Sigmoid colon (tissue), 7 donors: ENCODE results near the gene ARHGAP6. TPM values are rescaled to one million over a fixed set of nuclear protein-coding genes. Genes with fewer than 3 reads are reported as not detected.

Experiments
- DNase-seq: peaks from one replicate; pipeline ENCODE4 v3.0.0-alpha.2; 2019
- H3K27ac ChIP-seq, 4 donors: fragments of 200-600 bp; sonication (generic); one replicate each; pipeline ENCODE4 v1.5.1; 2016 to 2019; ENCODE audit warnings: mild to moderate bottlenecking in 1 of 4
- H3K27me3 ChIP-seq, 3 donors: fragments of 200-600 bp; sonication (generic); one replicate each; pipeline ENCODE4 v1.5.1; 2019; ENCODE audit warnings: mild to moderate bottlenecking in 1 of 3
- H3K36me3 ChIP-seq, 4 donors: fragments of 200-600 bp; sonication (generic); one replicate each; pipeline ENCODE4 v1.5.1; 2016 to 2019
- H3K4me1 ChIP-seq, 4 donors: fragments of 200-600 bp; sonication (generic); one replicate each; pipeline ENCODE4 v1.5.1; 2017 to 2019
- H3K4me3 ChIP-seq, 4 donors: fragments of 200-600 bp; sonication (generic); one replicate each; pipeline ENCODE4 v1.5.1; 2017 to 2019; ENCODE audit warnings: mild to moderate bottlenecking in 2 of 4, moderate library complexity in 1 of 4
- H3K9me3 ChIP-seq, 4 donors: fragments of 200-600 bp in 3 of 4; sonication (generic) in 3 of 4; one replicate each; pipeline versions ENCODE4 v1.5.1 to v1.6.1; 2013 to 2019
- EP300 ChIP-seq, 4 donors: sonication (generic); formaldehyde crosslinking; IDR thresholded peaks; one replicate each; pipeline ENCODE4 v1.6.1; 2017; ENCODE audit warnings: antibody characterized with exemption in 4 of 4
- POLR2A ChIP-seq, 2 donors: fragments of 450-650 bp; IDR thresholded peaks; one replicate each; pipeline ENCODE4 v1.6.1; 2016; ENCODE audit warnings: antibody characterized with exemption in 2 of 2, mild to moderate bottlenecking in 2 of 2, moderate library complexity in 2 of 2
- POLR2AphosphoS5 ChIP-seq, 4 donors: sonication (generic); formaldehyde crosslinking; IDR thresholded peaks; one replicate each; pipeline ENCODE4 v1.6.1; 2017; ENCODE audit warnings: antibody characterized with exemption in 4 of 4
- WGBS, 2 donors: extraction: QIAGEN DNeasy Blood & Tissue Kit; methylation state at CpG; one replicate each; pipeline ENCODE4 v1.1.7; 2013; 5-methylcytosine and 5-hydroxymethylcytosine counted together
- intact Hi-C: fragments of 100-400 bp; cut with DNase I; formaldehyde crosslinking; loops from one replicate; pipeline ENCODE4 v1.15.1; 2023
- polyA plus RNA-seq, 3 donors: library from polyadenylated mRNA; stranded (reverse); fragments of 200-250 nt; gene quantifications; one replicate each; pipeline ENCODE4 v1.2.3, GENCODE V29; 2013
- total RNA-seq, 4 donors: library from RNA; depleted of rRNA; stranded (reverse); fragments of >200 nt; gene quantifications; one replicate each; pipeline ENCODE4 v1.1.0, GENCODE V29; 2016
- TF ChIP-seq, protein P1 (sequence below), 4 experiments: fragments of 450-650 bp in 3 of 4; fragments of 200-600 bp in 1 of 4; IDR thresholded peaks; one replicate each; pipeline ENCODE4 v1.5.1; 2016 to 2019; ENCODE audit warnings: antibody characterized with exemption in 4 of 4, mild to moderate bottlenecking in 3 of 4, moderate library complexity in 2 of 4
- donor health status: healthy with polysubstance abuse.
- donor health status: Bipolar disorder and iron deficiency.
- donor health status: healthy.

The ARHGAP6 gene
- total and polyA plus RNA-seq, 7 donors, result 1.4 to 47.6 (median 36.2) TPM

DNA sequence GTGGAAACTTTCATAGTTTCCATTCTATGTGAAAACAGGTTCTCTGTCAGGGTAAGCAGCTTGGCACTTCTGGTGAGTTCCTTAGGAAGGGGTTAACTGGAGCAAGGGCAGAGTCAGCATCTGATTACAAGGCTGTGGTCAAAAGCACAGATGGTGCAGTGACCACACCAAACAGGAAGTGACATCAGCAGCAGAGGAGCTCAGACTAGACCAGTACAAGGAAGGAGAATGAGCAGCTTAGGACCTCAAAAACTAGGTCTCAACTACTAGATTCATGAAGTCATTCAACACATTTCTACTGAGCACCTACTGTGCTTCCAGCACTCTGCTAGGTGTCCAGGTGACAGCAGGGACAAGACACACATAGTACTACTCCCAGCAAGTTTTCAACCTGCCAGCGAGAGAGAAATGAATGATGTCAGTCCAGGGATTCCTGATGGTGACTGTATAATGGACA is 242.3 kb downstream of the ARHGAP6 start:
- 95% methylated on average over 1 of the region's 1 CpG for WGBS, 2 donors
- Histone ChIP-seq H3K9me3 (no peaks in the 10 kb centered on the region), H3K27me3 (no peaks in the 10 kb centered on the region), H3K4me1 (peaks cover 0 to 33% (median 2%) of the 10 kb centered on the region in 4 donors), H3K27ac (peak overlapping the region; percentile 50 to 86 (median 72)), H3K4me3 (no peak overlapping the region), H3K36me3 (no peaks in the 10 kb centered on the region)
- intact Hi-C loops, result no loop called here
- TF ChIP-seq POLR2AphosphoS5 (IDR thresholded peaks at IDR 0.05) (peak in 1 of 4 donors; percentile 24), POLR2A (IDR thresholded peaks at IDR 0.05) (no peak)
- no peak for DNase-seq

DNA sequence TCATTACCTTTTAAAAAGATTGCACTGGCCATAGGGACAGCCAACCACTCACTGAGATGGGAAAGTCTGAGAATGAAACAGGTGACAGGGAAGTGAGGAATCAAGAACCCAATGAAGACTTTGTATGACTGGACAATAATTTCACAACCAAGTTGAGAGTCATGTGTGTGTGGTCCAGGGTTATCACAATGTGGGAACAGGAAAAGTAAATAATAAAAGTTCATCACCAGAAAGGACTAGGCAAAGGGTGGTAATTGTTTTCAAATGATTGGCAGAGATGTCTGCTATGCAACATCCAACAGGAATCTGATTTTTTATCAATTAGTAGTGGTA is 243.2 kb downstream of the ARHGAP6 start:
- Histone ChIP-seq H3K36me3 (no peaks in the 10 kb centered on the region), H3K27me3 (no peaks in the 10 kb centered on the region), H3K9me3 (no peaks in the 10 kb centered on the region), H3K4me3 (no peak overlapping the region), H3K27ac (peak overlapping the region; percentile 54 to 86 (median 72)), H3K4me1 (peaks cover 0 to 28% (median 2%) of the 10 kb centered on the region in 4 donors)
- no peak for TF ChIP-seq EP300 (IDR thresholded peaks at IDR 0.05)
- no peak for TF ChIP-seq POLR2AphosphoS5 (IDR thresholded peaks at IDR 0.05)
- TF ChIP-seq, protein P1, sequence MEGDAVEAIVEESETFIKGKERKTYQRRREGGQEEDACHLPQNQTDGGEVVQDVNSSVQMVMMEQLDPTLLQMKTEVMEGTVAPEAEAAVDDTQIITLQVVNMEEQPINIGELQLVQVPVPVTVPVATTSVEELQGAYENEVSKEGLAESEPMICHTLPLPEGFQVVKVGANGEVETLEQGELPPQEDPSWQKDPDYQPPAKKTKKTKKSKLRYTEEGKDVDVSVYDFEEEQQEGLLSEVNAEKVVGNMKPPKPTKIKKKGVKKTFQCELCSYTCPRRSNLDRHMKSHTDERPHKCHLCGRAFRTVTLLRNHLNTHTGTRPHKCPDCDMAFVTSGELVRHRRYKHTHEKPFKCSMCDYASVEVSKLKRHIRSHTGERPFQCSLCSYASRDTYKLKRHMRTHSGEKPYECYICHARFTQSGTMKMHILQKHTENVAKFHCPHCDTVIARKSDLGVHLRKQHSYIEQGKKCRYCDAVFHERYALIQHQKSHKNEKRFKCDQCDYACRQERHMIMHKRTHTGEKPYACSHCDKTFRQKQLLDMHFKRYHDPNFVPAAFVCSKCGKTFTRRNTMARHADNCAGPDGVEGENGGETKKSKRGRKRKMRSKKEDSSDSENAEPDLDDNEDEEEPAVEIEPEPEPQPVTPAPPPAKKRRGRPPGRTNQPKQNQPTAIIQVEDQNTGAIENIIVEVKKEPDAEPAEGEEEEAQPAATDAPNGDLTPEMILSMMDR (IDR thresholded peaks at IDR 0.05), result no peak
- TF ChIP-seq POLR2A (IDR thresholded peaks at IDR 0.05), result no peak
- intact Hi-C loops, result no loop called here
- DNase-seq, result no peak

DNA sequence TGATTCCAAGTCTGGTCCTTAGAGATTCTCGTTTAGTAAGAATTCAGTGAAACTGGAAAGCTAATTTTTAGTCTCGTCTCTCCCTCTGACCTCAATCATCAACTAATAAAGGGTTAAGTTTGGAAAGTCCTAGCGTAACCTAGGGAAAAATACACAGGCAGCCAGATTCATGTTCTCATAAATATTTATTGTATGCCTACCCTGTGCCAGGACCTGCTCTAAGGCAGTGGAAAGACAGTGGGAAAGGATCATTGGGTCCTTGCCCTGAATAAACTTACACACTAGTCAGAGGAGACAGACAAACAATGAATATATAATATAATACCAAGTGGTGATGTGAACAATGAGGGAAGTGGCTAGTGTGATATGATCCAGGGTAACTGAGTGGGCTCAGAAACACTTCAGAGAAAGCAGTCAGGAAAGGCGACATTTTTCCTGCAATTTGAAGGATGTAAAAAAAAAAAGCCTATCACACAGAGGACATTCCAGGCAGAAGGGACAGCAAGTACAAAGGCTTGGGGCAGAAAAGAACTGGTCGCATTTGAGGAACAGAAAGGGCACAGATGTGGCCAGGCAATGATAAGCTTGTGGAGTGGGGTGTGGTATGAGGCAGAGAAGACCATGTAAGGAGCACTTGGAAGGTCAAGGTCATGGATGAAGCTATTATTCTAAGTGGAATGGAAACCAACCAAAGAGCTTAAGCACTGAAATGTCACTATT is 243.8 kb downstream of the ARHGAP6 start:
- WGBS, 2 donors, result 68 to 75% methylated on average over 5 of the region's 5 CpGs
- DNase-seq, result no peak
- TF ChIP-seq POLR2A (IDR thresholded peaks at IDR 0.05) (no peak), EP300 (IDR thresholded peaks at IDR 0.05) (peak in 1 of 4 donors; percentile 32), POLR2AphosphoS5 (IDR thresholded peaks at IDR 0.05) (peak in 1 of 4 donors; percentile 50)
- no peaks in the 10 kb centered on the region for H3K36me3 ChIP-seq
- intact Hi-C loops, result no loop called here
- H3K4me1 ChIP-seq, result peaks cover 0 to 31% (median 2%) of the 10 kb centered on the region in 4 donors
- peak overlapping the region; percentile 54 to 86 (median 72) for H3K27ac ChIP-seq
- H3K9me3 ChIP-seq, result no peaks in the 10 kb centered on the region
- H3K27me3 ChIP-seq, result no peaks in the 10 kb centered on the region
- H3K4me3 ChIP-seq, result no peak overlapping the region

DNA sequence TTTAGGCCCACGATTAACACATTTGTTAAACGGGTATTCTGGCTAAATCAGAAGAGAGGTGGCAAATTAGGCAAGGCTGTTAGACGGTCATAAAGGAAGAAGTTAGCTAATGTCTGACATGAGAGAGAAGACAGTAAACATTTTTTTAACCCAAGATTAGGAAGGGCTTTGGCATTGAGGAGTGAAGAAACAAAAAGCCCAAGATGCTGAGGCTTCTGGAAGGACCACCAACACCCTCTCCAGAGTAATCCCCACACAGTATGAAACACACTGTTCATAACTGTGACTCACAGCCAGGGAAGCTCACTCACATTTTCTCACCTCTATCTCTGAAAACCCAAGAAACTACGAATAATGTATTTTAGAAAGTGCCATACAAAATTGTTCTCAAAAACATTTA is 244.9 kb downstream of the ARHGAP6 start:
- Histone ChIP-seq H3K27me3 (no peaks in the 10 kb centered on the region), H3K9me3 (no peaks in the 10 kb centered on the region), H3K36me3 (no peaks in the 10 kb centered on the region), H3K4me1 (peaks cover 0 to 31% (median 2%) of the 10 kb centered on the region in 4 donors), H3K4me3 (no peak overlapping the region), H3K27ac (peak overlapping the region in 3 of 4 donors; percentile 62 to 86 (median 82))
- WGBS, 2 donors, result 79 to 80% methylated on average over 4 of the region's 4 CpGs
- DNase-seq, result no peak
- TF ChIP-seq POLR2A (IDR thresholded peaks at IDR 0.05) (no peak), EP300 (IDR thresholded peaks at IDR 0.05) (no peak), POLR2AphosphoS5 (IDR thresholded peaks at IDR 0.05) (no peak)
- TF ChIP-seq, protein P1 (IDR thresholded peaks at IDR 0.05), result no peak
- intact Hi-C loops, result no loop called here

DNA sequence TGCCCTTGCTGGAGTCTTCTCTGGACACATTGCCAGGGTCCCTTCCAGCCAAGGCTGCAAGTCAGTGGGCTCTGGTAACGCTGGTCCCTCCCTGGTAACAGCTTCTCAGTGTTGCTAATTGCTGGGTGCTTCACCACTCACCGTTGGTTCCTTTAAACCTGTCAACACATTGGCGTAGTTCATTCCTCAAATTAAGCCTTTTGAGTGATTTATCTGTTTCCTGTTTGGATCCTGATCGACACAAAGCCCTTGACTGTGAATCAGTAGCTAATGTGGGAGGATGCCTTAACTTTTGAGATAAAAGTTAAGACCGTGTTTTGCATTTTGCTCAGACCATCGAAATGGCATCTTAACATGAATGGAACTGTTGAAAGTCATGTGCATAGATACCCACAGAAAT is 246.6 kb downstream of the ARHGAP6 start:
- H3K9me3 ChIP-seq, result no peaks in the 10 kb centered on the region
- DNase-seq, result no peak
- no peaks in the 10 kb centered on the region for H3K36me3 ChIP-seq
- 67 to 79% methylated on average over 6 of the region's 6 CpGs for WGBS, 2 donors
- intact Hi-C loops, result no loop called here
- H3K4me1 ChIP-seq, result peaks cover 0 to 31% (median 2%) of the 10 kb centered on the region in 4 donors
- no peak overlapping the region for H3K4me3 ChIP-seq
- H3K27me3 ChIP-seq, result no peaks in the 10 kb centered on the region
- H3K27ac ChIP-seq, result peak overlapping the region in 2 of 4 donors; percentile 2 to 14
- TF ChIP-seq, protein P1 (IDR thresholded peaks at IDR 0.05), result no peak
- TF ChIP-seq POLR2A (IDR thresholded peaks at IDR 0.05), result no peak
- TF ChIP-seq POLR2AphosphoS5 (IDR thresholded peaks at IDR 0.05), result no peak
- TF ChIP-seq EP300 (IDR thresholded peaks at IDR 0.05), result no peak
